ENCODE measurements around the gene STAP2.

Gene STAP2

DNA sequence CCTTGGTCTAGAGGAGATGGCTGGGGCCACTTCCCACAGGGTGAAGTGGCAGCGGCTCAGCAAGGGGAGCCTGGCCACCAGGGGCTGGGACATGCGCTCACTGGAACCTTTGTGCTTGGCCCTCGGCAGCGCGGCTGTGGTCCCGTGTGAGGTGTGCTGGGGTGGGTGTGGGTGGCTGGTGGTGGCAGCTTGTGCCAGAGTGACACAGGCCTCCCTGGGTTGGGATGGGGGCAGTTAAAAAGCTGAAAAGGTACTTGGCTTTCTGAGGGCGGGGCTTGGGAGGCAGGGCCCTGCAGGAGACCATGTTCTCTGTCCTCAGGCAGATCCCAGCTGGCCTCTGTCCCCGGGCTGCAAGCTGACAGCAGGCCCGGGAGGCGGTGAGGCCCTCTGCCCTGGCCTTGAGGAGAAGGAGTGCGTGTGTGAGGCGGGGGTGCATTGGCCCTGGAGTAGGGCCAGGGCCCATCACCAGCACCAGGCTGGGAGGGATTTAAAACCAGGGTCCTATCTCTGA, 22.1 kb upstream of the STAP2 start:
- no peak for ATAC-seq

DNA sequence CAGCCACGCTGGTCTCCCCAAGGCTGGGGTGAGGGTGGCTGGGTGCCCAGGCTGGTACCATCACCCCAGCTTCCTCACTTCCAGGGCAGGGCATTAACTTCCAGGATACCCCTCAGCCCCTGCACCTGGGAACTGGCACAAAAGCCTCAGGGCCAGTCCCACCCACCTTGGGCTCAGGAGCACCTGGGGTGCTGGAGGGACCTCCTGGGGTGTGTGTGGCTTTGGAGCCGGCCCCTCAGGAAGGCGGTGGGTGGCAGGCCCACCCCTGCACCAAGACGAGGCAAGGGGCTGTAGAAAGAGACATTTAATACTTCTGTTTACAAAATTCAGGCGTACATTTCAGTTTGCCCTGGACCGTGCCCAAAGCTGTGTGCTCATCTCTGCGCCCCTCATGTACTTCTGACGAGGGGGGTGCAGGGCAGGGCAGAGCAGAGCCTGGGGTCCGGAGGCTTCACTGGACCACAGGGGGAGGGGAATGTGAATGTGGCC, 21.5 kb upstream of the STAP2 start:
- TF ChIP-seq, protein P1, sequence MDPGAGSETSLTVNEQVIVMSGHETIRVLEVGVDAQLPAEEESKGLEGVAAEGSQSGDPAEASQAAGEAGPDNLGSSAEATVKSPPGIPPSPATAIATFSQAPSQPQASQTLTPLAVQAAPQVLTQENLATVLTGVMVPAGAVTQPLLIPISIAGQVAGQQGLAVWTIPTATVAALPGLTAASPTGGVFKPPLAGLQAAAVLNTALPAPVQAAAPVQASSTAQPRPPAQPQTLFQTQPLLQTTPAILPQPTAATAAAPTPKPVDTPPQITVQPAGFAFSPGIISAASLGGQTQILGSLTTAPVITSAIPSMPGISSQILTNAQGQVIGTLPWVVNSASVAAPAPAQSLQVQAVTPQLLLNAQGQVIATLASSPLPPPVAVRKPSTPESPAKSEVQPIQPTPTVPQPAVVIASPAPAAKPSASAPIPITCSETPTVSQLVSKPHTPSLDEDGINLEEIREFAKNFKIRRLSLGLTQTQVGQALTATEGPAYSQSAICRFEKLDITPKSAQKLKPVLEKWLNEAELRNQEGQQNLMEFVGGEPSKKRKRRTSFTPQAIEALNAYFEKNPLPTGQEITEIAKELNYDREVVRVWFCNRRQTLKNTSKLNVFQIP (CRISPR knock-in tag; IDR thresholded peaks at IDR 0.05; ENCODE audit: borderline replicate concordance, low read depth), result no peak
- TF ChIP-seq BACH2 (CRISPR knock-in tag; IDR thresholded peaks at IDR 0.05; ENCODE audit: borderline replicate concordance) (no peak), ESRRG (CRISPR knock-in tag; IDR thresholded peaks at IDR 0.05) (no peak), ZFP30 (CRISPR knock-in tag; IDR thresholded peaks at IDR 0.05) (no peak), OSR1 (CRISPR knock-in tag; IDR thresholded peaks at IDR 0.05) (no peak), ARNTL (CRISPR knock-in tag; IDR thresholded peaks at IDR 0.05; ENCODE audit: borderline replicate concordance, low read depth) (no peak), ZC3H10 (CRISPR knock-in tag; IDR thresholded peaks at IDR 0.05) (no peak)
- TF ChIP-seq, protein P2, sequence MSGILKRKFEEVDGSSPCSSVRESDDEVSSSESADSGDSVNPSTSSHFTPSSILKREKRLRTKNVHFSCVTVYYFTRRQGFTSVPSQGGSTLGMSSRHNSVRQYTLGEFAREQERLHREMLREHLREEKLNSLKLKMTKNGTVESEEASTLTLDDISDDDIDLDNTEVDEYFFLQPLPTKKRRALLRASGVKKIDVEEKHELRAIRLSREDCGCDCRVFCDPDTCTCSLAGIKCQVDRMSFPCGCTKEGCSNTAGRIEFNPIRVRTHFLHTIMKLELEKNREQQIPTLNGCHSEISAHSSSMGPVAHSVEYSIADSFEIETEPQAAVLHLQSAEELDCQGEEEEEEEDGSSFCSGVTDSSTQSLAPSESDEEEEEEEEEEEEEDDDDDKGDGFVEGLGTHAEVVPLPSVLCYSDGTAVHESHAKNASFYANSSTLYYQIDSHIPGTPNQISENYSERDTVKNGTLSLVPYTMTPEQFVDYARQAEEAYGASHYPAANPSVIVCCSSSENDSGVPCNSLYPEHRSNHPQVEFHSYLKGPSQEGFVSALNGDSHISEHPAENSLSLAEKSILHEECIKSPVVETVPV (CRISPR knock-in tag; IDR thresholded peaks at IDR 0.05), result no peak
- no peak for ATAC-seq

More for the DNA sequence above, 22.1 kb upstream of the STAP2 start:
- no peak for TF ChIP-seq ZC3H10 (CRISPR knock-in tag; IDR thresholded peaks at IDR 0.05)
- no peak for TF ChIP-seq ZNF70 (CRISPR knock-in tag; IDR thresholded peaks at IDR 0.05)
- TF ChIP-seq PPARA (CRISPR knock-in tag; IDR thresholded peaks at IDR 0.05; ENCODE audit: borderline replicate concordance), result no peak
- TF ChIP-seq ESRRG (CRISPR knock-in tag; IDR thresholded peaks at IDR 0.05), result no peak
- no peak for TF ChIP-seq CSDC2 (CRISPR knock-in tag; IDR thresholded peaks at IDR 0.05)

DNA sequence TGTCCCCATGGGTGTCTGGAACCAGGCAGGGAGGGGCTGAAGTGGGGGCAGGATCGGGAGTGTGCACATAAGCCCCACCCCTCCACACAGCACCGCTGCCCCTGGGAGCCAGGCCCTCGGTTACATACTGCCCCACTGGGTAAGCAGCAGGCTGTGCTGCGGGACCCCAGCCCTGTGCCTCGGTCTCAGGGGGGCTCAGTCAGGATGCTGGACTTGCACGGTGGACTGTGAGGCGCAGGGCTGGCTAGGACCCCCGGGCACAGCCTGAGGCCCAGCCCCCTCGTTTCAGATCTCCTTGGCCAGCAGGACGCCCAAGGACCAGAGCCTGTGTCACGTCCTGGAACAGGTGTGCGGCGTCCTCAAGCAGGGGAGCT, 21.0 kb upstream of the STAP2 start:
- TF ChIP-seq ISL1 (CRISPR knock-in tag; IDR thresholded peaks at IDR 0.05) (no peak), SNAI2 (CRISPR knock-in tag; IDR thresholded peaks at IDR 0.05) (no peak), PPARA (CRISPR knock-in tag; IDR thresholded peaks at IDR 0.05; ENCODE audit: borderline replicate concordance) (no peak), ZFP30 (CRISPR knock-in tag; IDR thresholded peaks at IDR 0.05) (no peak)
- TF ChIP-seq, protein P3, sequence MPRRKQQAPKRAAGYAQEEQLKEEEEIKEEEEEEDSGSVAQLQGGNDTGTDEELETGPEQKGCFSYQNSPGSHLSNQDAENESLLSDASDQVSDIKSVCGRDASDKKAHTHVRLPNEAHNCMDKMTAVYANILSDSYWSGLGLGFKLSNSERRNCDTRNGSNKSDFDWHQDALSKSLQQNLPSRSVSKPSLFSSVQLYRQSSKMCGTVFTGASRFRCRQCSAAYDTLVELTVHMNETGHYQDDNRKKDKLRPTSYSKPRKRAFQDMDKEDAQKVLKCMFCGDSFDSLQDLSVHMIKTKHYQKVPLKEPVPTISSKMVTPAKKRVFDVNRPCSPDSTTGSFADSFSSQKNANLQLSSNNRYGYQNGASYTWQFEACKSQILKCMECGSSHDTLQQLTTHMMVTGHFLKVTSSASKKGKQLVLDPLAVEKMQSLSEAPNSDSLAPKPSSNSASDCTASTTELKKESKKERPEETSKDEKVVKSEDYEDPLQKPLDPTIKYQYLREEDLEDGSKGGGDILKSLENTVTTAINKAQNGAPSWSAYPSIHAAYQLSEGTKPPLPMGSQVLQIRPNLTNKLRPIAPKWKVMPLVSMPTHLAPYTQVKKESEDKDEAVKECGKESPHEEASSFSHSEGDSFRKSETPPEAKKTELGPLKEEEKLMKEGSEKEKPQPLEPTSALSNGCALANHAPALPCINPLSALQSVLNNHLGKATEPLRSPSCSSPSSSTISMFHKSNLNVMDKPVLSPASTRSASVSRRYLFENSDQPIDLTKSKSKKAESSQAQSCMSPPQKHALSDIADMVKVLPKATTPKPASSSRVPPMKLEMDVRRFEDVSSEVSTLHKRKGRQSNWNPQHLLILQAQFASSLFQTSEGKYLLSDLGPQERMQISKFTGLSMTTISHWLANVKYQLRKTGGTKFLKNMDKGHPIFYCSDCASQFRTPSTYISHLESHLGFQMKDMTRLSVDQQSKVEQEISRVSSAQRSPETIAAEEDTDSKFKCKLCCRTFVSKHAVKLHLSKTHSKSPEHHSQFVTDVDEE (CRISPR knock-in tag; IDR thresholded peaks at IDR 0.05), result no peak
- TF ChIP-seq, protein P1 (CRISPR knock-in tag; IDR thresholded peaks at IDR 0.05; ENCODE audit: borderline replicate concordance, low read depth), result no peak
- ATAC-seq, result no peak

DNA sequence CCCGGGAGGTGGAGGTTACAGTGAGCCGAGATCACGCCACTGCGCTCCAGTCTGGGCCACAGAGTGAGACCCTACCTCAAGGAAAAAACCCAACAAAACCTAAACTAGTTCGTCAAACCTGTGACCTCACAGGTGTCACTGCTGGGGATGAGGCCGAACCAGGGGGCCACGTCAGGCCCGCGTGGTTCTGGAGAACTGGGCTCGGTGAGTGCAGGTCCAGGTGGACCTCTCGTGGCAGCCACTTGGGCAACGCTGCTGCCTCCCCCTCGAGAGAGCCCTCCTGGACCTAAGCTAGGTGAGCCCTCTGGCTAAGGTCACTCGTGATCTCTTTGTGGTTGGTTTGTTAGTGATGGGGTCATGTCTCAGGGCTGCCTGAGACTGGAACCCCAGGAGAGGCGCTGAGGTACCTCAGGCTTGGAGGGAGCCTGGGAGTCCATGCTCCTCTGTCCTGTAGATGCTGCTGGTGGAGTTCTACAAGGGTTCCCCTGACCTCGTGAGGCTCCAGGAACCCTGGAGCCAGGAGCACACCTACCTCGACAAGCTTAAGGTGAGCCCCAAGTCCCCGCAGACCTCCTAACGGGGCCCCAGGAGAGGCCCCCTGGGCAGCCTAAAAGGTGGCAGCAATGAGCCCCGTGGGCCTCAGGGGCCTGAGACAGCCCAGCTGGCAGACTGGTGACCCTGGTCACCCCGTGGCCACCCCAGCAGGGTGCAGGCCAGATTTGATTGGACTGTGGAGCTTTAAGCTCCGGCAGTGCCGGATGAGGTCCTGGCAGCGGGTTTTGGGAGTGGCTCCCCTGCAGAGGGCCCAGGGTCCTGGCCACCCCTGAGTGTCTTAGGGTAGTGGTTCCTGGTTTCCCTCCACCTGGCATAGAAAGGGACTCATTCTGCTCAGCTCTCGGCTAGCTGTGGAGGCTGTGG, 20.3 kb upstream of the STAP2 start:
- TF ChIP-seq RARB (CRISPR knock-in tag; IDR thresholded peaks at IDR 0.05), result no peak
- TF ChIP-seq ESRRG (CRISPR knock-in tag; IDR thresholded peaks at IDR 0.05), result no peak
- no peak for TF ChIP-seq OSR1 (CRISPR knock-in tag; IDR thresholded peaks at IDR 0.05)
- TF ChIP-seq ZNF8 (CRISPR knock-in tag; IDR thresholded peaks at IDR 0.05), result no peak
- TF ChIP-seq, protein P4, sequence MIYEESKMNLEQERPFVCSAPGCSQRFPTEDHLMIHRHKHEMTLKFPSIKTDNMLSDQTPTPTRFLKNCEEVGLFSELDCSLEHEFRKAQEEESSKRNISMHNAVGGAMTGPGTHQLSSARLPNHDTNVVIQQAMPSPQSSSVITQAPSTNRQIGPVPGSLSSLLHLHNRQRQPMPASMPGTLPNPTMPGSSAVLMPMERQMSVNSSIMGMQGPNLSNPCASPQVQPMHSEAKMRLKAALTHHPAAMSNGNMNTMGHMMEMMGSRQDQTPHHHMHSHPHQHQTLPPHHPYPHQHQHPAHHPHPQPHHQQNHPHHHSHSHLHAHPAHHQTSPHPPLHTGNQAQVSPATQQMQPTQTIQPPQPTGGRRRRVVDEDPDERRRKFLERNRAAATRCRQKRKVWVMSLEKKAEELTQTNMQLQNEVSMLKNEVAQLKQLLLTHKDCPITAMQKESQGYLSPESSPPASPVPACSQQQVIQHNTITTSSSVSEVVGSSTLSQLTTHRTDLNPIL (CRISPR knock-in tag; IDR thresholded peaks at IDR 0.05; ENCODE audit: low read depth), result no peak
- TF ChIP-seq BACH2 (CRISPR knock-in tag; IDR thresholded peaks at IDR 0.05; ENCODE audit: borderline replicate concordance), result no peak
- no peak for TF ChIP-seq ZC3H10 (CRISPR knock-in tag; IDR thresholded peaks at IDR 0.05)
- no peak for TF ChIP-seq ZNF565 (CRISPR knock-in tag; conservative IDR thresholded peaks at IDR 0.05; ENCODE audit: low read depth)
- no peak for TF ChIP-seq ZFP3 (CRISPR knock-in tag; IDR thresholded peaks at IDR 0.05)
- TF ChIP-seq ARNTL (CRISPR knock-in tag; IDR thresholded peaks at IDR 0.05; ENCODE audit: borderline replicate concordance, low read depth), result no peak
- TF ChIP-seq GLIS3 (CRISPR knock-in tag; IDR thresholded peaks at IDR 0.05), result no peak
- no peak for TF ChIP-seq ZNF70 (CRISPR knock-in tag; IDR thresholded peaks at IDR 0.05)
- no peak for TF ChIP-seq TOX (CRISPR knock-in tag; IDR thresholded peaks at IDR 0.05; ENCODE audit: borderline replicate concordance)
- TF ChIP-seq ISL1 (CRISPR knock-in tag; IDR thresholded peaks at IDR 0.05), result no peak
- no peak for TF ChIP-seq TCF4 (CRISPR knock-in tag; IDR thresholded peaks at IDR 0.05; ENCODE audit: borderline replicate concordance)
- ATAC-seq, result no peak

Measured in SK-N-SH treated with all-trans-retinoic acid at 6 μM for 48 hours (cell line).